Measurements from ENCODE around the gene OR10D3. TPM values are rescaled to one million over a fixed set of nuclear protein-coding genes. Genes with fewer than 3 reads are reported as not detected.

The OR10D3 gene
- polyA plus RNA-seq, 1 of the 3 experiments (the other 2 are of a cell fraction): not detected

GRCh38 chr11:124211321-124211720, 28.2 kb downstream of the OR10D3 start (continued):
- TF ChIP-seq REST (IDR thresholded peaks at IDR 0.05; ENCODE audit: low read depth, low read length): no peak
- TF ChIP-seq, protein P1, sequence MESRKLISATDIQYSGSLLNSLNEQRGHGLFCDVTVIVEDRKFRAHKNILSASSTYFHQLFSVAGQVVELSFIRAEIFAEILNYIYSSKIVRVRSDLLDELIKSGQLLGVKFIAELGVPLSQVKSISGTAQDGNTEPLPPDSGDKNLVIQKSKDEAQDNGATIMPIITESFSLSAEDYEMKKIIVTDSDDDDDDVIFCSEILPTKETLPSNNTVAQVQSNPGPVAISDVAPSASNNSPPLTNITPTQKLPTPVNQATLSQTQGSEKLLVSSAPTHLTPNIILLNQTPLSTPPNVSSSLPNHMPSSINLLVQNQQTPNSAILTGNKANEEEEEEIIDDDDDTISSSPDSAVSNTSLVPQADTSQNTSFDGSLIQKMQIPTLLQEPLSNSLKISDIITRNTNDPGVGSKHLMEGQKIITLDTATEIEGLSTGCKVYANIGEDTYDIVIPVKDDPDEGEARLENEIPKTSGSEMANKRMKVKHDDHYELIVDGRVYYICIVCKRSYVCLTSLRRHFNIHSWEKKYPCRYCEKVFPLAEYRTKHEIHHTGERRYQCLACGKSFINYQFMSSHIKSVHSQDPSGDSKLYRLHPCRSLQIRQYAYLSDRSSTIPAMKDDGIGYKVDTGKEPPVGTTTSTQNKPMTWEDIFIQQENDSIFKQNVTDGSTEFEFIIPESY (IDR thresholded peaks at IDR 0.05; ENCODE audit: borderline replicate concordance, low read depth): no peak

- H3K27me3 ChIP-seq (ENCODE audit: insufficient read depth): no peaks in the 10 kb centered on the region
- 0% methylated on average over 3 of the region's 3 CpGs for WGBS (ENCODE audit: low lambda C conversion rate)
- H3K9ac ChIP-seq: no peak overlapping the region
- ChIA-PET CTCF (interaction anchor here (1.0 to 1.7 kb wide), 2 partner anchors 19 to 29 kb away, joined by 3 to 4 read pairs; no protein-coding TSS in a partner anchor), POLR2A (no interaction called here)
- H3K36me3 ChIP-seq (replicated peaks in 1 of 2; ENCODE audit: control insufficient read depth in 1 of 2, insufficient read depth in 2 of 2, low read length in 1 of 2): no peaks in the 10 kb centered on the region
- H3K79me2 ChIP-seq (ENCODE audit: insufficient read depth): no peaks in the 10 kb centered on the region
- no peak overlapping the region for H2AFZ ChIP-seq (ENCODE audit: low read depth)
- H3K4me2 ChIP-seq: no peak overlapping the region
- no peaks in the 10 kb centered on the region for H3K9me3 ChIP-seq
- H3K27ac ChIP-seq (ENCODE audit: low read depth in 2 of 2, low read length in 1 of 2): no peak overlapping the region
- no peaks in the 10 kb centered on the region for H4K20me1 ChIP-seq (ENCODE audit: insufficient read depth)
- no peak for DNase-seq
- H3K9me2 ChIP-seq: no peaks in the 10 kb centered on the region
- H3K4me1 ChIP-seq (ENCODE audit: control insufficient read depth in 1 of 2, insufficient read depth in 2 of 2, low read depth in 1 of 2, low read length in 1 of 2): no peaks in the 10 kb centered on the region
- TF ChIP-seq RXRA (IDR thresholded peaks at IDR 0.05; ENCODE audit: borderline replicate concordance, low read depth) (no peak), JUND (IDR thresholded peaks at IDR 0.05) (no peak), GATA2 (CRISPR knock-in tag; IDR thresholded peaks at IDR 0.05) (no peak), NRF1 (IDR thresholded peaks at IDR 0.05; ENCODE audit: low read depth, low read length) (no peak), RAD21 (IDR thresholded peaks at IDR 0.05; ENCODE audit: low read length) (no peak), TAF1 (IDR thresholded peaks at IDR 0.05; ENCODE audit: borderline replicate concordance, low read depth, low read length) (no peak), FOXM1 (IDR thresholded peaks at IDR 0.05; ENCODE audit: low read depth) (no peak), TEAD4 (IDR thresholded peaks at IDR 0.05; ENCODE audit: borderline replicate concordance, insufficient read depth) (no peak), EP300 (IDR thresholded peaks at IDR 0.05; ENCODE audit: borderline replicate concordance in 1 of 2, low read depth in 1 of 2, low read length in 1 of 2) (no peak), PBX3 (IDR thresholded peaks at IDR 0.05) (no peak)
- H3F3A ChIP-seq (replicated peaks; ENCODE audit: insufficient read depth): no peaks in the 10 kb centered on the region
- H3K4me3 ChIP-seq (ENCODE audit: low read depth in 2 of 2, low read length in 1 of 2): no peak overlapping the region
These were observed 30.9 kb downstream of the OR10D3 start for GRCh38 chr11:124214027-124214426.

Data from SK-N-SH (cell line).